Subcutaneous adipose tissue (tissue), 4 donors: ENCODE measurements around the gene RPA3. TPM values are rescaled to one million over a fixed set of nuclear protein-coding genes. Genes with fewer than 3 reads are reported as not detected.

Experiments used
- total RNA-seq, 4 donors: library from RNA; depleted of rRNA; stranded (reverse); fragments of >200 nt; gene quantifications; one replicate each; pipeline ENCODE4 v1.1.0, GENCODE V29; 2016
- TF ChIP-seq, protein P1 (sequence below): fragments of 450-650 bp; IDR thresholded peaks from one replicate; pipeline ENCODE4 v1.5.1; 2016; ENCODE audit warnings: low read depth, mild to moderate bottlenecking, control low read depth, antibody characterized with exemption, moderate library complexity

Gene RPA3
- total RNA-seq, 4 donors from 2014 or later, result 10.5 to 22.7 (median 16.9) TPM

DNA sequence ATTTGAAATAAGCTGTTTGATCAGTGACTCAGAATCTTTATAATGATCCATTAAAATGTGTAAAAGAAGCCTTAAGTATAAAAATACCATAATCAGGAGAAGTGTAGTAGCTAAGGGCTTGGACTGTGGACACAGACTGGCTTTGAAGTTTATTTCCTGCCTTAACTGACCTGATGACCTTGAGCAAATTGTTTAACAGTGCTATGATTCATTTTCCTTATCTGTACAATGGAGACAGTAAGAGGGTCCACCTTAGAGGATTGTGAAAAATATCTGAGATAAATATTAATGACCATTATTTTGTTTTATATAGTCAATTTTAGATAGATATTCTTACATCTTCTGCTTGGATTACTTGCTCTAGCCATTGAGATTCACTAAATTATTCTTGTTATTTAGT lies 13.3 kb upstream of the RPA3 start:
- TF ChIP-seq, protein P1, sequence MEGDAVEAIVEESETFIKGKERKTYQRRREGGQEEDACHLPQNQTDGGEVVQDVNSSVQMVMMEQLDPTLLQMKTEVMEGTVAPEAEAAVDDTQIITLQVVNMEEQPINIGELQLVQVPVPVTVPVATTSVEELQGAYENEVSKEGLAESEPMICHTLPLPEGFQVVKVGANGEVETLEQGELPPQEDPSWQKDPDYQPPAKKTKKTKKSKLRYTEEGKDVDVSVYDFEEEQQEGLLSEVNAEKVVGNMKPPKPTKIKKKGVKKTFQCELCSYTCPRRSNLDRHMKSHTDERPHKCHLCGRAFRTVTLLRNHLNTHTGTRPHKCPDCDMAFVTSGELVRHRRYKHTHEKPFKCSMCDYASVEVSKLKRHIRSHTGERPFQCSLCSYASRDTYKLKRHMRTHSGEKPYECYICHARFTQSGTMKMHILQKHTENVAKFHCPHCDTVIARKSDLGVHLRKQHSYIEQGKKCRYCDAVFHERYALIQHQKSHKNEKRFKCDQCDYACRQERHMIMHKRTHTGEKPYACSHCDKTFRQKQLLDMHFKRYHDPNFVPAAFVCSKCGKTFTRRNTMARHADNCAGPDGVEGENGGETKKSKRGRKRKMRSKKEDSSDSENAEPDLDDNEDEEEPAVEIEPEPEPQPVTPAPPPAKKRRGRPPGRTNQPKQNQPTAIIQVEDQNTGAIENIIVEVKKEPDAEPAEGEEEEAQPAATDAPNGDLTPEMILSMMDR, result no peak

- TF ChIP-seq, protein P1, result no peak
Measured at GRCh38 chr7:7720750-7721621, 2.6 kb upstream of the RPA3 start.

DNA sequence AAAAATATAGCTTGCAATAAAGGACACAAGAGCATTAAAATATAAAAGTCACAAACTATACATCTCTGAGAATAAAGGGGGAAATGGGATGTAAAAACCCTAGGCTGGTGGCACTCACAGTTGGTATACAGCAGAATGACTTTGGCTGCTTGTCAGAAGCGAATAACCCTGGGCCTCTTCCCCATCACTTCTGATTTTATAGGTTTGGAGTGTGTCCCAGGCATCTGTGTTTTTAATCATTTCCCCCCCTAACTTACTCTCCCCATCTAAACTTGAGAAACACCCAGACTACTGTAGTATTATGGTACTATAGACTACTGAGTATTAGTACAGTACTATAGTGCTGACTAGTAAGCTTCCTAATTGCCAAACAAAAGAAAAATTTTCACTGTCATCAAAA lies 1.8 kb upstream of the RPA3 start:
- TF ChIP-seq, protein P1, result no peak

DNA sequence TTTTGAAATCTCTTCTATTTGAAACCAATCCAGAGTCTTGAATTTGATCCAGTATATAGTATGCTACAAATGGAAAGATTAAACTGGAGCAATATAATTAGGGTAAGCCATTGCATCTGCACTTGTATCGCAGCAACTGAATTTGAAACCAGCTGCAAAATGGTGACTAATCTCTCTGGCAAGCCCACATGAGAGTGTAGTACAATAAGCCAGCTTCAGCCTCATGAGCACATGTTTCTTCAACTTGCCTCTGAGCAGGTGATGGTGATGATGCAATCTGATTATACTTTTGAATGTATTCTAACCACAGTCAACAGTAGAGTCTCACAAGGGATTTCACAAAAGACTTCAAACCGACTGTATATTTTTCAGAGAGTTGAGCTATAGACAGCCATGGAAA lies 829 bp upstream of the RPA3 start:
- TF ChIP-seq, protein P1, result no peak

- TF ChIP-seq, protein P1, result no peak
Measured at GRCh38 chr7:7713730-7714129, 4.7 kb downstream of the RPA3 start.

- TF ChIP-seq, protein P1, result no peak
Measured at GRCh38 chr7:7710469-7710868, 7.9 kb downstream of the RPA3 start.

DNA sequence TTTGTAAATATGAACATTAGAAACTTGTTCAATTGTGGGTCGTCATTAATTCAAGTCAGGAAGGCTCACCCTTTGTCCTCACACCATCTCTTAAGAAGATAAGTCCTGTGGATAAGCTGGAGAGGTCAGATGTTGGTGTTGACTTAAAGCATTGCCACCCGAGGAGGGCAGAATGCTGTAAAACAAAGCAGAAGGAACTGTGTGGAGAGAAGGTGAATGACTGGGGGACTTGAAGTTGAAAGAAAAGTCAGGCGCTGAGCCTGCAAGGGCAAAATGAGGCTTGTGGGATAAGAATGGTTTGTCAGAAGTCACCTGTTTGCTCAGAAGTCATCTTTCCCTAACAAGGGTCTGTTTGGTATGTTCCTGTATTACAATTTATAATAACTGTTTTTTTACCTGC lies 9.1 kb downstream of the RPA3 start:
- TF ChIP-seq, protein P1, result no peak
